RCC 7860 (cell line): ENCODE measurements around the gene CCDC201.
"Not testable (repeated sequence)": the region's sequence is repeated elsewhere in the genome, so short reads cannot be mapped to it uniquely, and the experiment has no call there.

Experiments used
- DNase-seq: peaks from one replicate; pipeline ENCODE4 v3.0.0-alpha.2; 2015; ENCODE audit warnings: low spot score
- FAIRE-seq: peaks from 2 replicates; lab custom pipeline; 2012; peaks lifted over from hg19 to GRCh38; lab: Jason Lieb, UNC

Gene CCDC201

GRCh38 chr7:45827731-45828130 lies 45.2 kb downstream of the CCDC201 start:
- FAIRE-seq, DNase-seq: not testable (repeated sequence)

DNA sequence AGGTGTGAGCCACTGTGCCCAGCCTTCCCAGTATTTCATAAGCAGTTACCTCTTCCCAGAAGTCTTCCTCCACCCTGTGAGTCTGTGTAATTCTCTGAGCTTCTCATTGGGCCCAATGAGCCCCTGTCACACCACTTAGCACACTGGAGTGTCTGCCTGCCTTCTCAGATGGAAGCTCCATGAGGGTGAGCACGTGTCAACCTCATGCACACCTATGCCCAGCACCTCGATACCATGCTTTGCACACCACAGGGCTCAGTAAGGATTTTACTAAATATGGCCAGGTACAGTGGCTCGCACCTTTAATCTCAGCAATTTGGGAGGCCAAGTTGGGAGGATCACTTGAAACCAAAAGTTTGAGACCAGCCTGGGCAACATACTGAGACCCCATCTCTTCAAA lies 46.3 kb downstream of the CCDC201 start:
- not testable (repeated sequence) for DNase-seq, FAIRE-seq

DNA sequence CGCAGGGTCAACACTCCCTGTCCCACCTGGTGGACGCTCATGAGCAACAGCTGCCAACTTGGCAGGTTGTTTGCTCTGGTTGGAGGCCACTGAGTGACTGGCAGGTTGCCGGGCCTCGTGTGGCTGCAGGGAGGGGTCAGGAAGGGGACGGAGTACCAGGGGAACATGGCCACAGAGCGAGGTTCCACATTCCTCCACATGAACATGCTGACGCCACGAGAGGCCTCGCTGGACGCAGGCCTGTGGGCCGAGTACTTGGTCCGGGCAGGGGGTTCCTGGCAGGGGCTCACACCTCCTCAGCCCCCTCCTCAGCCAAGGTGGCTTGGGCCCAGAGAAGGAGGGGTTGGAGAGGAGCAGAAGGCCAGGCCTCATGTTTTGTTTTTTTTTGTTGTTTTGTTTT lies 54.1 kb downstream of the CCDC201 start:
- not testable (repeated sequence) for DNase-seq, FAIRE-seq

GRCh38 chr7:45817913-45818312 lies 55.0 kb downstream of the CCDC201 start:
- not testable (repeated sequence) for FAIRE-seq, DNase-seq

DNA sequence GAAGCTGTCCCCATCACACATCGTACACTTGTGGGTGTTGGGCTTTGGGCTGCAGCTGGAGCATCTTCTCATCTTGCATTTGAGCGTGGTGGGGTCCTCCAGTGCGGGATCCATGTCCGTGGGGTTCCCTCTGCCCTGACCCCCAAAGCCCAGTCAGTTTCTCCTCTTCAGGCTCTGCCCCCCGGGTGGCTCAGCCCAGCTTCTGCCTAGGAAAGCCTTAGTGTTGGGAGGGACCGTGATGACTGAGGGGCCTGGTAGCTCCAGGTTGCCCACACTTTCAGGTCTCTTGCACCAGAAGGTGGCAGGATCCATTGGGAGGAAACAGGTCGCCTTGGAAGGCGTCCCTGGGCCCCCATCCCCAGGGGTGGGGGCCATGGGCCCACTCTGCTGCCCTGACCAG lies 55.9 kb downstream of the CCDC201 start:
- not testable (repeated sequence) for FAIRE-seq

GRCh38 chr7:45814216-45815118 lies 58.4 kb downstream of the CCDC201 start:
- FAIRE-seq, DNase-seq: not testable (repeated sequence)

More for the DNA sequence above, 55.9 kb downstream of the CCDC201 start:
- not testable (repeated sequence) for DNase-seq

GRCh38 chr7:45813771-45814170 lies 59.1 kb downstream of the CCDC201 start:
- not testable (repeated sequence) for FAIRE-seq, DNase-seq

GRCh38 chr7:45812946-45813345 lies 59.9 kb downstream of the CCDC201 start:
- DNase-seq (no peak), FAIRE-seq (no peak)

DNA sequence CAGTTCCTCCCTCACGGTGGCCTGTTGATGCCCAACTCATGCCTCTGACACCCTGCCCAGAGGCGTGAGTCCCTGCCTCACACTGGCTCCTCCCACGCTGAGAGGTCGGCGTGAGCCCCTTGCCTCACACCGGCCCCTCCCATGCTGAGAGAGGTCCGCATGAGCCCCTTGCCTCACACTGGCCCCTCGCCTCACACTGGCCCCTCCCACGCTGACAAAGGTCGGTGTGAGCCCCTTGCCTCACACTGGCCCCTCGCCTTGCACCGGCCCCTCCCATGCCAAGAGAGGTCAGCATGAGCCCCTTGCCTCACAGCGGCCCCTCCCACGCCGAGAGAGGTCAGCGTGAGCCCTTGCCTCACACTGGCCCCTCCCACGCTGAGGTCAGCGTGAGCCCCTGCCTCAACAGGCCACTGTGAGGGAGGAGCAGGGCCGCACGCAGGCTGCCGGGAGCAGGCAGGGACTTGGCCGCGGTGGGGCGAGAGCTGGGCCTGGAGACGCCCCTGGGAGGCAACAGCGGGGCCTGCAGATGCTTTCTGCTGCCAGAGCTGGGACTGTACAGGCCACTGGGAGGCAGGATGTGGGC lies 61.1 kb downstream of the CCDC201 start:
- not testable (repeated sequence) for FAIRE-seq, DNase-seq

GRCh38 chr7:45810451-45811005 lies 62.4 kb downstream of the CCDC201 start:
- not testable (repeated sequence) for FAIRE-seq, DNase-seq
